Lower lobe of right lung (tissue), 2 donors: ENCODE data around the gene CYB561D2. TPM values are rescaled to one million over a fixed set of nuclear protein-coding genes. Genes with fewer than 3 reads are reported as not detected.

Experiments used
- ATAC-seq, 2 donors: fragments of 200-7000 bp; cut with Tn5 transposase; one replicate each; pipeline ENCODE4 v1.9.1; 2020 to 2022; ENCODE audit warnings: mild to moderate bottlenecking in 2 of 2, moderate library complexity in 2 of 2
- DNase-seq: peaks from one replicate; pipeline ENCODE4 v3.0.0-alpha.2; 2020
- H3K27ac ChIP-seq: fragments of 200-600 bp; one replicate; pipeline ENCODE4 v1.8.0; 2022
- H3K27me3 ChIP-seq: fragments of 200-600 bp; one replicate; pipeline ENCODE4 v1.8.0; 2022; ENCODE audit warnings: low read depth
- H3K36me3 ChIP-seq: fragments of 200-600 bp; one replicate; pipeline ENCODE4 v1.8.0; 2022; ENCODE audit warnings: mild to moderate bottlenecking
- H3K4me1 ChIP-seq: fragments of 200-600 bp; one replicate; pipeline ENCODE4 v1.8.0; 2022
- H3K4me3 ChIP-seq: fragments of 200-600 bp; one replicate; pipeline ENCODE4 v1.8.0; 2022; ENCODE audit warnings: mild to moderate bottlenecking
- H3K9me3 ChIP-seq: fragments of 200-600 bp; one replicate; pipeline ENCODE4 v1.8.0; 2022
- intact Hi-C: fragments of 100-400 bp; cut with DNase I; formaldehyde crosslinking; loops from one replicate; pipeline ENCODE4 v1.11.0; 2022
- total RNA-seq: library from RNA; stranded (reverse); fragmentation: NEBNext Ultra II Directional; extraction: Animal tissue kit (Norgen Biotek cat#: 25700); gene quantifications from one replicate; pipeline ENCODE4 v1.2.1, GENCODE V29; 2021
- TF ChIP-seq, protein P1 (sequence below): fragments of 200-600 bp; IDR thresholded peaks from one replicate; pipeline ENCODE4 v1.8.0; 2022; ENCODE audit warnings: antibody characterized with exemption, mild to moderate bottlenecking
- donor health status: DM: no; HTN: yes; CAD: no; lungs with severe emphysema.

Gene CYB561D2
- total RNA-seq, 1 donor from 2014 or later, result 21.7 TPM

- H3K9me3 ChIP-seq, result no peaks in the 10 kb centered on the region
- H3K4me1 ChIP-seq, result peaks cover 69% of the 10 kb centered on the region
- TF ChIP-seq, protein P1, sequence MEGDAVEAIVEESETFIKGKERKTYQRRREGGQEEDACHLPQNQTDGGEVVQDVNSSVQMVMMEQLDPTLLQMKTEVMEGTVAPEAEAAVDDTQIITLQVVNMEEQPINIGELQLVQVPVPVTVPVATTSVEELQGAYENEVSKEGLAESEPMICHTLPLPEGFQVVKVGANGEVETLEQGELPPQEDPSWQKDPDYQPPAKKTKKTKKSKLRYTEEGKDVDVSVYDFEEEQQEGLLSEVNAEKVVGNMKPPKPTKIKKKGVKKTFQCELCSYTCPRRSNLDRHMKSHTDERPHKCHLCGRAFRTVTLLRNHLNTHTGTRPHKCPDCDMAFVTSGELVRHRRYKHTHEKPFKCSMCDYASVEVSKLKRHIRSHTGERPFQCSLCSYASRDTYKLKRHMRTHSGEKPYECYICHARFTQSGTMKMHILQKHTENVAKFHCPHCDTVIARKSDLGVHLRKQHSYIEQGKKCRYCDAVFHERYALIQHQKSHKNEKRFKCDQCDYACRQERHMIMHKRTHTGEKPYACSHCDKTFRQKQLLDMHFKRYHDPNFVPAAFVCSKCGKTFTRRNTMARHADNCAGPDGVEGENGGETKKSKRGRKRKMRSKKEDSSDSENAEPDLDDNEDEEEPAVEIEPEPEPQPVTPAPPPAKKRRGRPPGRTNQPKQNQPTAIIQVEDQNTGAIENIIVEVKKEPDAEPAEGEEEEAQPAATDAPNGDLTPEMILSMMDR, result no peak
- DNase-seq (no peak), ATAC-seq (no peak)
- H3K27ac ChIP-seq, result peak overlapping the region; percentile 98
- intact Hi-C loops, result no loop called here
- H3K27me3 ChIP-seq, result no peaks in the 10 kb centered on the region
- H3K4me3 ChIP-seq, result no peak overlapping the region
- H3K36me3 ChIP-seq, result peaks cover 28% of the 10 kb centered on the region
These were observed 25.6 kb upstream of the CYB561D2 start for GRCh38 chr3:50325113-50325480.

DNA sequence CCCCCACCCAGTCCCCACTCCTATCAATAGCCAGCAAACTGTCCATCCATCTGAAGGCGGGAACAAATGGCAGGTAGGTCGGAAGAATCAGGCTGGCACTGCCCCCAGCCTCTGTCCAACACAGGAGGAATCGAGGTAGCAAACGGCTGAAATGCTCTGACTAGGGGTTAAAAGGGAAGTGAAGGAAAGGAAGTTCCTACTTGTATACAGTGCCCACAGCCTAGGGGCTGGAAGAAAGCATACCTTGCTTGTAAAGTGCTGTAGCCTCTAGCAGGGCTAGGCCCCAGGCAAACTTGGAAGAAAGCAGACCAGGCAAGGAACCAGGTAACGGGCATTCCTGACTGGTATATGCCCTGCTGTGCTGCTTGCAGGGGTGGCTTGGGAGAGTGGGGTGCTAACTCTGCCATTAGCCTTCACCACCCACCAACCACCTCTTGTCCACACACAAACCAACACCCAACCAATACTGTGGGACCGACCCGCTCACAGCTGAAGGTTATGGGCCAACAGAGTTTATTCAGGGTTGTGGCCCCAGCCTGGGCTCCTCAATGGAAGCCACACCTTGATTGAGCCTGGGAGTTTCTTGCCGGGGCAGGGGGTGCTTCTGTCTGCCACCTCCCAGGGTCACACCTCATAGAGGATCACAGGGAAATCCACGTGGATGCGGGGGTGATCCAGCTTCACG lies 25.0 kb upstream of the CYB561D2 start:
- H3K4me1 ChIP-seq, result peaks cover 64% of the 10 kb centered on the region
- peaks cover 31% of the 10 kb centered on the region for H3K36me3 ChIP-seq
- TF ChIP-seq, protein P1, result no peak
- DNase-seq (no peak), ATAC-seq (no peak)
- H3K9me3 ChIP-seq, result no peaks in the 10 kb centered on the region
- intact Hi-C loops, result no loop called here
- H3K4me3 ChIP-seq, result no peak overlapping the region
- H3K27ac ChIP-seq, result peak overlapping the region; percentile 98
- no peaks in the 10 kb centered on the region for H3K27me3 ChIP-seq

GRCh38 chr3:50326182-50326541 lies 24.5 kb upstream of the CYB561D2 start:
- Histone ChIP-seq H3K4me1 (peaks cover 63% of the 10 kb centered on the region), H3K27ac (no peak overlapping the region), H3K36me3 (peaks cover 36% of the 10 kb centered on the region), H3K27me3 (no peaks in the 10 kb centered on the region), H3K9me3 (no peaks in the 10 kb centered on the region), H3K4me3 (no peak overlapping the region)
- ATAC-seq (no peak), DNase-seq (no peak)
- intact Hi-C loops, result no loop called here
- TF ChIP-seq, protein P1, result no peak

GRCh38 chr3:50327129-50327528 lies 23.5 kb upstream of the CYB561D2 start:
- Histone ChIP-seq H3K27ac (peak overlapping the region; percentile 89), H3K4me1 (peaks cover 59% of the 10 kb centered on the region), H3K4me3 (peak overlapping the region; percentile 97), H3K27me3 (no peaks in the 10 kb centered on the region), H3K36me3 (peaks cover 45% of the 10 kb centered on the region), H3K9me3 (no peaks in the 10 kb centered on the region)
- intact Hi-C loops, result no loop called here
- DNase-seq (no peak), ATAC-seq (no peak)
- TF ChIP-seq, protein P1, result no peak

GRCh38 chr3:50327943-50328691 lies 22.5 kb upstream of the CYB561D2 start, which contains the start of gene TUSC2:
Gene TUSC2 (minus strand): TSS chr3:50328223. CDS start chr3:50328099, 124 bp downstream.
- Histone ChIP-seq H3K27ac (peak within 1 kb of the TSS; percentile 89), H3K4me1 (peaks cover 49% of the 10 kb centered on the region), H3K36me3 (peaks cover 55% of the 10 kb centered on the region), H3K4me3 (peak within 1 kb of the TSS; percentile 97), H3K9me3 (no peaks in the 10 kb centered on the region), H3K27me3 (no peaks in the 10 kb centered on the region)
- ATAC-seq, result peak; percentile 92 to 94
- TF ChIP-seq, protein P1, result no peak
- peak; percentile 99 for DNase-seq
- intact Hi-C loops, result no loop called here
